GM18505 (cell line): ENCODE measurements around the gene ITGA1.
"Not testable (repeated sequence)": the region's sequence is repeated elsewhere in the genome, so short reads cannot be mapped to it uniquely, and the experiment has no call there.

Experiments used
- ATAC-seq: cut with Tn5 transposase; IDR thresholded peaks from one replicate; pipeline ENCODE4 v1.9.1; 2021; ENCODE audit not compliant: unreplicated experiment
- POLR2A ChIP-seq: IDR thresholded peaks from 4 replicates; pipeline ENCODE4 v1.6.1; 2011; ENCODE audit warnings: borderline replicate concordance; ENCODE audit not compliant: insufficient read depth, insufficient read length; ENCODE audit errors: extremely low read depth

Gene ITGA1

DNA sequence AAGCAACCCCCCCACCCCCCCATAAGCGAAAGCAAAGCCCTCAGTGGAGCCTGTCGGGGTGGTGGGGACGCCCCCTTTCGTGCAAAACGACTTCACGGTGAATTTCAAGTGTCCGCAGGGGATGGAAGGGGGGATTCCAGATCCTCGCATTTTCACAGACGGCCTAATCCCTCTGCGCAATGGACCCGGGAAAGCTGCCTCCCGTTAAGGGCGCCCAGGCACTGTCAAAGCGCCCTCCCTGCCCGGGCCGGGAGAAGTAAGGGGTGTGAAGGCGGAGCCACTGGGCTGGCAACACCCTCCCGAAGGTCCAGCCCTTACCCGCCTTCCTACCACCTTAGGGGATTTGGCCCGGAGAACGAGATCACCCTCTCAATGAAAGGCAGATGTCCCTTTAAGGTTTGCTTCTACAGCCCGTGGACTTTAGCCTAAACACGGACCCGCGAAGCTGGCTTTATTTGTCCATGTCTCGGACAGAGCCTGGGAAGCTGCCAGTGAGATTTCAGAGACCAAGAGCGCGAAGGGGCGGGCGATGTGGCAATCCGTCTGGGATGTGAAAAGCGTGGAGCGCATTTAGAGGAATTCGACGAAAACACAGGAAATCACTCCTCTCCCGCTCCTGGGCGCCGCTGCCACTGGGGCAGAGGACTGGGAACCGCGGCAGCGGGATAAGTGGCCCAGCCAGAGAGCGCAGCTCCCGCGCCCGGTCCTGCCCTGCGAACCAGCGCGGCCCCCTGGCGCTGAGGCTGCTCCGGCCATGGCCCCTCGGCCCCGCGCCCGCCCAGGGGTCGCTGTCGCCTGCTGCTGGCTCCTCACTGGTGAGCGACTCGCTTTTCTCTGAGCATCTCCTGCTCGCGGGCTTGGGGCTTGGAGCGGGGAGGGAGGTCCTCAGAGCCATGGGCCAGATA, at the start of gene ITGA1, which contains the start of gene PELO:
Gene ITGA1 (plus strand): TSS at position 317 of the 905 bp plus-strand sequence. CDS start 438 bp downstream, at position 755.
Gene PELO (plus strand): TSS at position 317 of the 905 bp plus-strand sequence. CDS start 12,479 bp downstream, outside the sequence.
- peak; percentile 34 for TF ChIP-seq POLR2A
- peak; percentile 77 for ATAC-seq

DNA sequence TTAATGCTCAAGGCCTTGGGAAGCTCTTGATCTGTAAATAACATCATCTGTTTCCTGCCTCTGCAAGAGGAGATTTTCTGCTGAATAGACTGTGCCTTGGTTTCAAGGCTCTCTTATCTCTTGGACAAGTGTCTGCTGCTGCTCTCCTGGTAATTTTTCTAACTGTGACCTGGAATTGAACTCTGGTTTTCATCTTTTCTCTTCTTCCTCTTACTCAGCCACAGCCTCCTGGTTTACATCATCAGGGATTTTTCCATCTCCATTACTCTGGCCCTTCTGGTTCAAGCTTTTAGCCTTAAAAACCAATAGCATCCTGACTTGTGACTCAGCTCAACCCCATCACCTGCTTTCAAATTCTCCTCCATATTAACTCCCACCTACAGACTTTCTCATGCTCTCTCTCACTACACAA, 49.6 kb upstream of the ITGA1 start:
- no peak for TF ChIP-seq POLR2A

DNA sequence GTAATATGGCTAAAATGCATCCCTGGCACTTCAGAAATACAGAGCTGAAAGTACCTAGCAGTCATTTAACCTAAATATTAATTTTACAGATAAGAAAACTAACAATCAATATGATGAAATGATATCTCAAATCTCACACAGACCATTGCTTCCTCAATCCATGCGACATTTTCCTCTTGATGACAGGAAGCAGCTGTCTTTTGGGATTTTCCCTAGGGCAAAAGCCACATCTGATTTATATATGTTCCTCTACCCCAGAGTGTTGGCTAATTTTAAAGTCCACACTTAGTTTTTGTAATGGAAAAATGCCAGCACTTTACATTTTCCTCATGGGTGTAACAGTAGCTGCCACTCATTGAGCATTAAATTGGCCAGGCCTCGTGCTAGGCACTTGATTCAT, 47.7 kb upstream of the ITGA1 start:
- ATAC-seq: no peak

More for the DNA sequence above, 49.6 kb upstream of the ITGA1 start:
- peak; percentile 65 for ATAC-seq

DNA sequence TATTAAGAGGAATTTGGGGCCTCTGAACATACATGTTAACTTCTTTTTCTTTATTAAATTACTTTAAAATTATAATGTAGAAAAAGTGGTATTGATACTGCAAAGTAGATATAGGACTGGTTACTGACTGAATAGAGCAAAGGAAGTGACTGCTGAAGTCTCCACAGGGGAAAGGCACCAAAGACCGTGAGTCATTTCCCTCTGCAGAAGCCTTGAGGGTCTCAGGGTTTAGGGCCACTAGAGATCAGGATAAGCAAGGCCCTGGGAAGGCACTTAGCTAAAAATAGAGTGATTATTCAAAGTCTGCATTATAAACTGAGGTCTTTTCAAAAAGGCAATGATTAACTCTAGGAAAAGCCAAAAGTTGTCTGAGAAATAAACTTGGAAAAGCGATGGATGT, 44.7 kb upstream of the ITGA1 start:
- TF ChIP-seq POLR2A: no peak
- no peak for ATAC-seq

More for the DNA sequence above, 47.7 kb upstream of the ITGA1 start:
- TF ChIP-seq POLR2A: no peak

DNA sequence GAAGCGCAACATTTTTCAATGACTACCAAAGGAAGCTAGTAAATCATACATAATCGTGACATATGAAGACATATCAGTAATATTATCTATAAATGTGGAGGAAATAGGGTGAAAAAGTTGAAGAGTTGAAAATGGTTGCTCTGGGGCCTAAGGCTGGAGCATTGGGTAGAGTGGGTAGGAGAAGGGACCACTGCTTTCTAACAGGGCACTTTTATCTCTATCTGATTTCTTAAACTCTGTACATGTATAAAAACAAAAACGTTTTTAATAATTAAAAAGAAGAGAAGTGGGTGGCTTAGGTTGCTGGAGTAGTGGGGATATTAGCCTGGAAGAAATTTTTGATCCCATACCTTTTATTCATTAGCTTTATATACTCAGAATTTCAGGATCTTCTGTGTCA, 44.2 kb upstream of the ITGA1 start:
- ATAC-seq: no peak
- no peak for TF ChIP-seq POLR2A

DNA sequence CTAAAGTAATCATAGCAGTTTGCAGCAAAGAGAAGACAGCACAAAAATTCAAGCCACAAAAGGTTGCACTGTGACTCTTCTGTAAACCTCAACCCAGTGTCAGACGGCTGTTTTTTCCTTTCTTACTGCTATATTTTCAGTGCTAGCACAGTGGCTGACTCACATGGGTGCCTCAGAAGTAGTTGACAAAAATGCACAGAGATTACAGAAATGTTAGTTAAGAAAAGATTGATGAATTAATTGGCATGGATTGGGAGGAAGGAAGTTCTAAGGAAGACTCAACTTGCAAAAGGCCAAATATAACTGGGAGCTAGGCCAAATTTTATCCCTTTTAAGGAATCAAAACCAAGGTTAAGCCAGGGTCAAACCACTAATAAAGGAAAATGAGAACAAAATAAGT, 43.7 kb upstream of the ITGA1 start:
- ATAC-seq: peak; percentile 82
- no peak for TF ChIP-seq POLR2A

DNA sequence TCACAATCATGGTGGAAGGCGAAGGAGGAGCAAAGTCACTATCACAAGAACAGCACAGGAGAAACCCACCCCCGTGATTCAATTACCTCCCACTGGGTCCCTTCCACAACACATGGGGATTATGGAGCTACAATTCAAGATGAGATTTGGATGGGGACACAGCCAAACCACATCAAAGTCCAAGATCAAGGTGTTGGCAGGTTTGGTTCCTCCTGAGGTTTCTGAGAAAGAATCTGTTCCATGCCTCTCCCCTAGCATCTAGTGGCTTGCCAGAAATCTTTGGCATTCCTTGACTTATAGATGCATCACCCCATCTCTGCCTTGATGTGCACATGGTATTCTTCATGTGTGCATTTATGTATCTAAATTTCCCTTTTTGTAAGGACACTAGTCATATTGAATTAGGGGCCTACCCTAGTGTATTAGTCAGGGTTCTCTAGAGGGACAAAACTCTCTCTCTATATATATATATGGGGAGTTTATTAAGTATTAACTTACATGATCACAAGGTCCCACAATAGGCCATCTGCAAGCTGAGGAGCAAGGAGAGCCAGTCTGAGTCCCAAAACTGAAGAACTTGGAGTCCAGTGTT, 42.8 kb upstream of the ITGA1 start:
- ATAC-seq: not testable (repeated sequence)

DNA sequence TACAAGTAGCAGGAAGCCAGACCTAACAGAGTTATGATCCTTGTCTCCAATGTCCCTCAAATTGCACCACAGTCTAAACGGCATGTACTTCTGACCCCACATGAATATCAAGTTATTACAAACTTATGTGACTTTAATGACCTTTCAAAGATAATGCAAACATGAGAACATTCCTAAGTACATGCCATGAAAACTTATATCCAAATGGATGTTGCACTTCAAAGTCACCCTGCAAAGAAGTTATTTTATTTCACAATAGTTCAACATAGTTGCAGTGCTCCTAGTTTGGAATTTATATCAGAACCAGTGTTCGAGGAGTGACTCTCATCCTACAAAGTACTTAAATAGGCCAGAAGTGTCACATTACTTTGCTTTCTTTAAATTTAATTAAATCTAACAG, 41.2 kb upstream of the ITGA1 start:
- no peak for ATAC-seq
- TF ChIP-seq POLR2A: no peak

DNA sequence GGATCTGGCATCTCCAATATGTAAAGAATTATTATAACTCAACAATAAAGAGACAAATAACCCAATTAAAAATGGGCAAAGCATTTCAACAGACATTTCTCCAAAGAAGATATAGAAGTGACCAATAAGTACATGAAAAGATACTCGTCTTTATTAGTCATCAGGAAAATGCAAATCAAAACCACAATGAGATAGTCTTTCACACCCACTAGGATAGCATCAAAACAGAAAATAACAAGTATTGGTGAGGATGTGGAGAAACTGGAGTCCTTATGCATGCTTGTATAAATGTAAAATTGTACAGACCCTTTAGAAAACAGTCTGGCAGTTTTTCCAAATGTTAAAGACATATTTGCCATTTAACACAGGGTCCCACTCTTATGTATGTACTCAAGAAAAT, 39.1 kb upstream of the ITGA1 start:
- no peak for ATAC-seq
- TF ChIP-seq POLR2A: no peak

DNA sequence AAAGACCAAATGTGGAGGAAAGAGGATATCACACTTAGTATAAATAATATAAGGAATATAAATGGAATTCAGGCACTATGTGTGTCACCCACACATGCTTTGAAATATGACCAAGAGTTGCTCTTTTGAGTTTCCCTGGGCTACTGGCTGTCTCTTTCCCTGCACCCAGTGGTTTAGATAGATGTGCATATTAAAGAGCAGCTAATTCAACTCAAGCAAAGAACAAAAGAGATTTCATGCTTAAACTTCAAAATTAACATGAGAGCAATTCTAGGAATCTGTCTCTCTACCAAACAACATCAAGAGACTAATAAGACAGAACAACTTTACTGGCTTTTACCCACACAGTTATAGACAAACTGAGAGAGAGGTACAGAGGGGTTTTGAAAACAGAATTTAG, 38.0 kb upstream of the ITGA1 start:
- no peak for TF ChIP-seq POLR2A
- no peak for ATAC-seq

DNA sequence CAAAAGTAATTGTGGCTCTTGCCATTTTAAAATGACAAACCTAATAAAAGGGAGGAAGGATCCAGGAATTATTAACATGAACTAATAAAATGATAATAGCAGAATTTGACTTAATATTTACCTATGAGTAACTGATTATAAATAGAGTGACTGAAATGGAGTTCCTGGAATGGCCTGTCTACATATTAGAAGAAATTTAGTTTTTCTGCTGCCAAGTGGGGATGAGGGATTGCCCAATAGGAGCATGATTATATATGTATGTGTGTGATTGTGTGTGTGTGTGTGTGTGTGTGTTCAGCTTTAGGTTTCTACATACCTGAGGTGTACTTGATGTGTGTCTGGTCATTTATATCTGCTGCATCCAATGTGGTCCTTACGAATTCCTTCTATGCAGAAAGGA, 36.6 kb upstream of the ITGA1 start:
- no peak for TF ChIP-seq POLR2A
- no peak for ATAC-seq

DNA sequence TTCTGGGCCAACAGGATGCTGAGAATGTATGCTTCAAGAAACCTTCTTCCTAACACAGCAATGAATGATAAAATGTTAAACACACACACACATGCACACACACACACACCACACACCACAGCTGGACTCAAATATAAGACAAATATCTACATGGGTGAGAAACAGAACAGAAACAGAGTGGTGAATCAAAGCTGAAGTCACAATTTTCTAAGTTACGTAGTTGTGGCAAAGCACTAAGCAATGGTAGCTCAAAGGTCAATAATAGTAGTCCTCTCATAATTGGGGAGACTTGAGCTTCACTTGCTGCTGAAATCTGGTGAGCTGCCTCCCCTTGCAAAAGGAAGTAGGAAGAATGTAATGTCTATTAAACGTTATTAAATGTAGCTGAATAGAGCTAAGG, 33.7 kb upstream of the ITGA1 start:
- ATAC-seq: no peak
- no peak for TF ChIP-seq POLR2A

DNA sequence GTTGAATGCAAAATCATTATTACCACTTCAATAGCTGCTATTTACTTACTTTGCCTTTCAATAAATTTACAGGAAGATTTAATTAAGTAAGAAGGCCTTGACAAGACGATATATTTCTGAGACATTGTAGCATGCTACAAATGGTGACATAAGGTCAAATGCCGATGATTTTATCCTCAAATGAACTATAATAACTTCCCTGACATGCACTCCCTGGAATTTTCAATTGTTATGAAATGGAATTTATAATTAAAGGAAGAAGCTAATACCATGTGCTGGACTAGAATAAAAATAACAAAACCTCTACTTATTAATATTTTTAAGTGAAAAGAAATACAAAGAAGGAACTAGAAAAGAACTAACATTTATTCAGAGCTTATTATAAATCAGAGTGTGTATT, 30.2 kb upstream of the ITGA1 start:
- no peak for ATAC-seq
- TF ChIP-seq POLR2A: no peak

DNA sequence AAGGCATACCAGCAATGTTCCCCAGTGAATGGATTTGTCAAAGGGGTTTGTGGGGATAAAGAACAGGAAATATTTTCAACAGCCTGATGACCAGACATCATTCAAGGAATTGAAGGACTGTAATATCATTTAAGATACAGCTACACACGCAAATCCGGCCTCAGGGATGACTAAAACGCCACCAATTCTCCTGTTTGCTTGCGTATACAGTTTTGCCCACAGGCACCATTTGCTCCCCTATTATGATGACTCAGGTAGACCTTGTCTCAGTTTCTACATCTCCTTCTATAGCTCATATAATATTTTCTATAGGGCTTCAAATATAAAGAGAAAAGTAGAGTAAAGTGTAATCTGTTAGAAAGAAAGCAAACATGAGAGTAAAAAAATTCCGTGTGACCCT, 29.7 kb upstream of the ITGA1 start:
- no peak for TF ChIP-seq POLR2A
- no peak for ATAC-seq
